NK-92 (cell line): ENCODE measurements around the gene CITED2.

Source experiments
- DNase-seq: peaks from one replicate; lab custom pipeline; 2025; ENCODE audit not compliant: unreplicated experiment; lab: John Stamatoyannopoulos, UW

Gene CITED2

DNA sequence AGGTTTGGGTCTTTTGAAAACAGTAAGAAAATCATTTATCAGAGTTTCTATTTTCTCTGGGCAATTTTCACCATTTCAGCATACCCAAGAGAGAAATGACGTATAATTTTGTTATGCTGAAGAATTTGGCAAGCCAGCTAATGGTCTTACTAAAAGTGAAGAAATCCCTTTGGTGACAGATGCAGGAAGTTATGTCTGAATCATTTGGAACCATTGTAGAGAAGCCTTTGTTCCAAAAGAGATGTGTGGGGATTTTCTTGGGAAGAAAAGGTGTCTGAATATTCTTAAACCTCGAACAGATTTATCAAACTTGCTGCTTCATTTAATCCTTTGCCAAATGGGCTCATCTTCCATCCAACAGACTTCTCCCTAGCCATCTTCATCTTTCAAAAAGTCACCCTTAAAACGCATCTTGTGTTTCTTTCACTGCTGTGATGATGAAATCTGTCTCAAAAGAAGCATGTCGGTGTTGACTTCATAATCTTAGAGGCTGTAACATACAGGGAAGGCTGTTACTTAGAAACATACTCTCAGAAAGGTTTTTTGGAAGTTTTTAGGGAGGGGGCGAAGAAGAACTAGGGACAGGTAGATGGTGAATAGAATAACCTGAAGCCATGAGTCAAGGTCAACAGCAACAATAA, 39.5 kb downstream of the CITED2 start:
- DNase-seq, result no peak

DNA sequence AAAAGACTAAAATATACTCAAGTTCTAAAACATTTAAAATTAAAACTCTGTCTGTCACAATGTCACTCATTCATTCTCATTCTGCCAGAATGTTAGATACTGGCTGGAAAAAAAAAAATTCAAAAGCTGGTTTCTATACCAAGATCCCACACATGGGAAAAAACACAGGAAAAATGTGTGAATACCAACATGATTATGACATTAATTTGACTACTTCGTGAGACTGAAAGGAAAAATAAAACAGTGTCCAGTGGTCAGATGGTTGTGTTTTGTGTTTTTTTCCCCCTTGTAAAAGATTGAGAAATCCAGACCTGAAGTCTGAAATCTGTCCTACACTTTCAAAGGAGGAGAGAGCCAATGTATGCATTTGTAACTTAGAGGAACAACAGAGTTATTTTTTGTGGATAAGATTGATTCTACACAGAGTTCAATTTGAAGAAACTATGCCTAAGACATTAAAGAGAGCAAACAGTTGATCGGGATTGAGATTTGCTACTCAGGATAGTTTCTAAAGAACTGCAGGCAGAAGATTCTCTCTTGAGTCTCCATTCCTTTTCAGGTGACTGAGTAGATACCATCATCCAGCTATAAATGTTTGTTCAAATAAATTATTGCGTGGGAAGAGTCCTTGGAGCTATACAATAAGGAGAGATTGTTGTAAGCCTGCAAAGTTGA, 43.5 kb downstream of the CITED2 start:
- DNase-seq, result no peak

DNA sequence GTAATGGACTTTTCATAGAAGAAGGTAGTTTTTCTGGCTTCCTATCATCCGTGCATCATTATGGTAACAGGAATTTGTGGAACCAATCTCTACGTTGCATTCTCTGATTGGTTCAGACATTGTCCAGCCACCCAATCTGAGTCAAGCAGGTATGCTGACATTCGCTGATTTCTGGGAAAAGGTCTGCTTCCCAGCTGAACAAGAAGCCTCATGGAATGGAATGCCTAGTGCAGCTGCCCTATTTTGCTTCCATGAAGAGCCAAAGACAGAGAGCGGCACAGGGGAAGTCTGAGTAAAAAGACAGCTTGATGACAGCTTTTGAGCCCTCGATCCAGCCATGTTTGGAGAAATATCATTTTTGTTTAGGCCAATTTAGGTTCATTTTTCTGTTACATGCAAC, 44.1 kb downstream of the CITED2 start:
- DNase-seq, result no peak

DNA sequence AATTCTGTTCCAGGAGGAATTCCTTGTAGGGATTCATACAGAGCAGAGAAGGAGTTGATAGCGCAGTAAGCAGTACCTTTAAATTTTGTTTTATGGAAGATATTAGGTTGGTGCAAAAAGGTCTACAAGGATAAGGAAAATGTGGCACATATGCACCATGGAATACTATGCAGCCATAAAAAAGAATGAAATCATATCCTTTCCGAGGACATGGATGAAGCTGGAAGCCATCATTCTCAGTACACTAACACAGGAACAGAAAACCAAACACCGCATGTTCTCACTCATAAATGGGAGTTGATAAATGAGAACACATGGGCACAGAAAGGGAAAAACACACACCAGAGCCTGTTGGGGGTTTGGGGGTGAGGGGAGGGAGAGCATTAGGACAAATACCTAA, 45.2 kb downstream of the CITED2 start:
- DNase-seq, result no peak

DNA sequence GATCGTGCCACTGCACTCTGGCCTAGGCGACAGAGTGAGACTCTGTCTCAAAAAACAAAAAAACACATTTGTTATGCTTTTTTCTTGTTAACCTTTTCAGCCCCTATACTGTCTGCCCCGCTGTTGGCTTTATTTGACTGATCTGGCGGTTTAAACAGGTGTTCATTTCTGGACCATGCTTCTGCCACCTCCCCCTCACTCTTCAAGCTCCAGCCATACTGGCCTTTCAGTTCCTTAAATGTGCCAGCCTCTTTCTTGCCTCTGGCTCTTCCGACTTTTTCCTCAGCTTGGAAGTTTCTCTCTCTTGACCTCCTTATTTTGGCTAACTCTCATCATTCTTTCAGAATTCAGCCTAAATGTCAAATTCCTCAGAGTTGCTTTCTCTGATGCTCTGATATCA, 47.4 kb downstream of the CITED2 start:
- no peak for DNase-seq

DNA sequence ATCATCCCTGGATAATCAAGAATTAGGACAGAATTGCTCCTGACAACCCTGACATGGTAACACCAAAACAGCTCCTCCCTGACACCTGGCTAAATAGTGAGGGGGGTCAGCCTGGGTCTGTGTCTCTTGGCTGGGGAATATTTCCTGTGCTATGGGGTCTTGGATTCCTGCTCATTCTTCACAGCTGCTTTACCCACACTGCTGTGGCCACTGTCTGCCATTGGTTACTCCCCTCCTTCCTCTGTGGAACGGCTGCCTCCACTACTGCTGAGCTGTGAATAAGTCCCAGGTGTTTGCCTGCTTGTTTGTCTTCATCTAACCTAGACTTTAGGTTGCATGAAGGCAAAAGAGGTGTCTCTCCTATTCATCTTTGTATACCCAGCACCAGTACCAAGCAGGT, 48.8 kb downstream of the CITED2 start:
- no peak for DNase-seq

DNA sequence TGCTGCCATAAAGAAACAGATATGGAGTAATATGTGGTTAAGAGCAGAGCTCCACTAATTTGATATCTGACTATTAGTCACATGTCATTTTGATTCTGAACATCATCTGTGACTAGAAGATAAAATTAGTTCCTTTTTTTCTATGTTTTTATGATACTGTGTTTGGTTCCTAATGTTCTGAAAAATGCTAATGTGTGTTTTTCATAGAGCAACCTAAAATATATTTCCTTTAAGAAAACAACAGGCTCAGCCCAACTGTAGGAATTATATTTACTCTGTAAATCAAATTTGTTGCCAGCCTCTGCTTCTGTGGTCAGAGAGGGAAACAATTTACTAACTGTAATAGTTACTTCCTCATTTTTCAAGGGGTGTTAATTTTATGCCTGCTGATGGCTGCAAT, 49.3 kb downstream of the CITED2 start:
- DNase-seq, result no peak

DNA sequence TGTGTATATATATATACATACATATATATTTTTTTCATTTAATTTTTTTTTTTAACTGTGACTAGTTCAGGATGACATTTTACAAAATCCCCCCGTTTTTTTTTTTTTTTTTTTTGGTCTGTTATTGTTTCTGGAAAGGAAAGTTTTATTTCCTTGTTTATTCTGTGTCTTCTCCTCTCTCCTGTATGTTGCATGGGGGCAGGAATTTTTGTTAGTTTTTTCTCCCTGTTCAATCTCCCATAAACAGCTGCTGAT, 50.2 kb downstream of the CITED2 start:
- no peak for DNase-seq

DNA sequence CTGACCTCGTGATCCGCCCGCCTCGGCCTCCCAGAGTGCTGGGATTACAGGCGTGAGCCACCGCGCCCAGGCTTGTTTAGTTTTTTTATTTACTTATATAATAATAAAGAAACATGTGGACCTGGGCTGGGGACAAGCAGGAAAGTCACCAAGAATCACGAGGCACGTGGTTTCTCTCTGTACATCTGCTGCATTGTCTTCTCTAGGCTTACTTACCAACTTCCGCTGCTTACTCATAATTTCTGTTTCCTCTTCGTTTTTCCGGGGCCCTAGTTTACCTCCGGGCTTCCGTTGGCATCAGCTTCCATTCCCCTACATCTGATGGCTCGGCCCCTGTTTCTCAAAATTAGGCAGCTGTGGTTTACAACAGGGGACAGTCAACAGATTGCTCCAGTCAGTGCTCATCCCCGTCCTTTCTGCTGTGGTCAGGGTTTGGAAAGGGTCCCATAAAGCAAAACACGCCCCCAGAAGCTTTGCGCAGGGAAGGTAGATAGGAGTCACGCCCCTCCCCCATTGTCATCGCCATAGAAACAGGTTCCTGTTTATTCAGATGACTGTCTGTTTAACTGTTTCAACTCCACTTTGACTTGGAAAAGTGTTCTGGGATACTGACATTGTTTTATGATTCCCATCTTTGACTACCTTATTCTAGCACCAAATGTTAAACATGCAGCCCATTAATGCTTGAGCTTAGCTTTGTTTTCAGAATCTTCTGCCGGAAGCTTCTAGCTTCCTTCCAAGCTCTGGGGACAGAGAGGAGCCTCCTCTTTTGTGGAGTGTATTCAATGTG, 50.7 kb downstream of the CITED2 start:
- no peak for DNase-seq
